HepG2 (cell line): ENCODE measurements around the gene ATP6V1C2. TPM values are rescaled to one million over a fixed set of nuclear protein-coding genes. Genes with fewer than 3 reads are reported as not detected.

Source experiments
- ATF7 ChIP-seq, 2 experiments: fragments of 450-650 bp in 1 of 2; sonication (generic) in 1 of 2; formaldehyde crosslinking in 1 of 2; IDR thresholded peaks; 2 replicates each; pipeline versions ENCODE4 v1.4.0 to v1.6.1; 2016 to 2020; ENCODE audit warnings: antibody characterized with exemption in 1 of 2, mild to moderate bottlenecking in 1 of 2, missing genetic modification reagents in 1 of 2
- BCLAF1 ChIP-seq: fragments of 450-650 bp; IDR thresholded peaks from 2 replicates; pipeline ENCODE4 v1.6.1; 2017; ENCODE audit warnings: mild to moderate bottlenecking
- DZIP1 ChIP-seq: sonication (generic); formaldehyde crosslinking; IDR thresholded peaks from 2 replicates; pipeline ENCODE4 v1.5.0; 2020; ENCODE audit warnings: mild to moderate bottlenecking, missing genetic modification reagents
- FIP1L1 ChIP-seq: fragments of 200-400 bp; formaldehyde crosslinking; IDR thresholded peaks from 2 replicates; pipeline ENCODE4 v1.6.1; 2018; ENCODE audit warnings: low read depth, mild to moderate bottlenecking, low read length, moderate library complexity, borderline replicate concordance; ENCODE audit not compliant: insufficient read depth
- FOSL1 ChIP-seq: sonication (generic); formaldehyde crosslinking; IDR thresholded peaks from 2 replicates; pipeline ENCODE4 v1.9.0; 2021; ENCODE audit warnings: missing genetic modification reagents, borderline replicate concordance
- NFYB ChIP-seq: sonication (generic); formaldehyde crosslinking; IDR thresholded peaks from 2 replicates; pipeline ENCODE4 v1.4.0; 2020; ENCODE audit warnings: missing genetic modification reagents
- NR2F2 ChIP-seq: IDR thresholded peaks from 2 replicates; pipeline ENCODE4 v1.6.1; 2012; ENCODE audit warnings: low read depth, inconsistent platforms, borderline replicate concordance
- SMAD9 ChIP-seq: sonication (generic); formaldehyde crosslinking; IDR thresholded peaks from 2 replicates; pipeline ENCODE4 v1.5.1; 2020; ENCODE audit warnings: mild to moderate bottlenecking, missing genetic modification reagents
- ZBTB4 ChIP-seq: sonication (generic); formaldehyde crosslinking; IDR thresholded peaks from 2 replicates; pipeline ENCODE4 v1.4.0; 2020; ENCODE audit warnings: missing genetic modification reagents, mild to moderate bottlenecking, borderline replicate concordance
- ZFP36L2 ChIP-seq: sonication (generic); formaldehyde crosslinking; IDR thresholded peaks from 2 replicates; pipeline ENCODE4 v1.4.0; 2020; ENCODE audit warnings: missing genetic modification reagents
- ZNF230 ChIP-seq: sonication (generic); formaldehyde crosslinking; IDR thresholded peaks from 2 replicates; pipeline ENCODE4 v1.4.0; 2020; ENCODE audit warnings: mild to moderate bottlenecking, missing genetic modification reagents
- ZNF329 ChIP-seq: sonication (generic); formaldehyde crosslinking; IDR thresholded peaks from 2 replicates; pipeline ENCODE4 v1.9.0; 2021; ENCODE audit warnings: low read depth, mild to moderate bottlenecking, missing genetic modification reagents
- ZNF33B ChIP-seq: sonication (generic); formaldehyde crosslinking; IDR thresholded peaks from 2 replicates; pipeline ENCODE4 v1.5.1; 2020; ENCODE audit warnings: mild to moderate bottlenecking, missing genetic modification reagents
- polyA plus RNA-seq, 8 experiments: library from polyadenylated mRNA; depleted of rRNA in 3 of 8; stranded (reverse) in 7 of 8; unstranded in 1 of 8; fragments of >200 nt; fragmentation: Illumina TruSeq in 4 of 8; extraction: Trizol in 4 of 8; gene quantifications; 2 replicates each; pipeline versions ENCODE4 v1.2.1 to v1.2.3, GENCODE V29; 2011 to 2016; ENCODE audit warnings: low read depth in 4 of 8, missing spikeins in 1 of 8, mixed read lengths in 1 of 8; ENCODE audit not compliant: insufficient read depth in 1 of 8
- total RNA-seq, 5 experiments: library from RNA; depleted of rRNA; stranded (reverse); fragments of >200 nt; fragmentation: Illumina TruSeq; extraction: Trizol; gene quantifications; 2 replicates each; pipeline ENCODE4 v1.2.3, GENCODE V29; 2016; ENCODE audit warnings: low read depth in 1 of 5
- TF ChIP-seq, protein P1 (sequence below): sonication (generic); formaldehyde crosslinking; IDR thresholded peaks from 2 replicates; pipeline ENCODE4 v1.5.0; 2020; ENCODE audit warnings: missing genetic modification reagents, mild to moderate bottlenecking, borderline replicate concordance
- TF ChIP-seq, protein P2 (sequence below): sonication (generic); formaldehyde crosslinking; IDR thresholded peaks from 2 replicates; pipeline ENCODE4 v1.5.1; 2020; ENCODE audit warnings: missing genetic modification reagents, mild to moderate bottlenecking, borderline replicate concordance

The ATP6V1C2 gene
- total and polyA plus RNA-seq, 2 of the 13 experiments (the other 11 are each of a cell fraction or from before 2014, with no cell fraction given): 0.04 to 0.29 TPM

- TF ChIP-seq BCLAF1: no peak
- TF ChIP-seq NFYB (CRISPR knock-in tag): no peak
- no peak for TF ChIP-seq ZBTB4 (CRISPR knock-in tag)
- no peak for TF ChIP-seq ATF7 (IDR thresholded peaks at IDR 0.05)
- TF ChIP-seq ATF7 (CRISPR knock-in tag; IDR thresholded peaks at IDR 0.05): no peak
- no peak for TF ChIP-seq DZIP1 (CRISPR knock-in tag)
- no peak for TF ChIP-seq ZNF230 (CRISPR knock-in tag)
- no peak for TF ChIP-seq ZNF329 (CRISPR knock-in tag)
- TF ChIP-seq, protein P1, sequence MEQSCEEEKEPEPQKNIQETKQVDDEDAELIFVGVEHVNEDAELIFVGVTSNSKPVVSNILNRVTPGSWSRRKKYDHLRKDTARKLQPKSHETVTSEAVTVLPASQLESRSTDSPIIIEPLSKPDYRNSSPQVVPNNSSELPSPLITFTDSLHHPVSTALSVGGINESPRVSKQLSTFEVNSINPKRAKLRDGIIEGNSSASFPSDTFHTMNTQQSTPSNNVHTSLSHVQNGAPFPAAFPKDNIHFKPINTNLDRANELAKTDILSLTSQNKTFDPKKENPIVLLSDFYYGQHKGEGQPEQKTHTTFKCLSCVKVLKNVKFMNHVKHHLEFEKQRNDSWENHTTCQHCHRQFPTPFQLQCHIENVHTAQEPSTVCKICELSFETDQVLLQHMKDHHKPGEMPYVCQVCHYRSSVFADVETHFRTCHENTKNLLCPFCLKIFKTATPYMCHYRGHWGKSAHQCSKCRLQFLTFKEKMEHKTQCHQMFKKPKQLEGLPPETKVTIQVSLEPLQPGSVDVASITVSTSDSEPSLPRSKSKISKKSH (CRISPR knock-in tag): 0 out of 2 replicates have a peak, but pooled peaks have one; percentile 46
- TF ChIP-seq FIP1L1: no peak
- TF ChIP-seq FOSL1 (CRISPR knock-in tag): no peak
- no peak for TF ChIP-seq NR2F2
- TF ChIP-seq ZNF33B (CRISPR knock-in tag): no peak; the same call in 1 of the 2 replicates
- no peak for TF ChIP-seq SMAD9 (CRISPR knock-in tag)
- no peak for TF ChIP-seq ZFP36L2 (CRISPR knock-in tag)
- TF ChIP-seq, protein P2, sequence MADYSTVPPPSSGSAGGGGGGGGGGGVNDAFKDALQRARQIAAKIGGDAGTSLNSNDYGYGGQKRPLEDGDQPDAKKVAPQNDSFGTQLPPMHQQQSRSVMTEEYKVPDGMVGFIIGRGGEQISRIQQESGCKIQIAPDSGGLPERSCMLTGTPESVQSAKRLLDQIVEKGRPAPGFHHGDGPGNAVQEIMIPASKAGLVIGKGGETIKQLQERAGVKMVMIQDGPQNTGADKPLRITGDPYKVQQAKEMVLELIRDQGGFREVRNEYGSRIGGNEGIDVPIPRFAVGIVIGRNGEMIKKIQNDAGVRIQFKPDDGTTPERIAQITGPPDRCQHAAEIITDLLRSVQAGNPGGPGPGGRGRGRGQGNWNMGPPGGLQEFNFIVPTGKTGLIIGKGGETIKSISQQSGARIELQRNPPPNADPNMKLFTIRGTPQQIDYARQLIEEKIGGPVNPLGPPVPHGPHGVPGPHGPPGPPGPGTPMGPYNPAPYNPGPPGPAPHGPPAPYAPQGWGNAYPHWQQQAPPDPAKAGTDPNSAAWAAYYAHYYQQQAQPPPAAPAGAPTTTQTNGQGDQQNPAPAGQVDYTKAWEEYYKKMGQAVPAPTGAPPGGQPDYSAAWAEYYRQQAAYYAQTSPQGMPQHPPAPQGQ (CRISPR knock-in tag): no peak
Measured at GRCh38 chr2:10814571-10815331, 93.3 kb downstream of the ATP6V1C2 start (continued).
